ENCODE measurements around the gene TIMP2. TPM values are rescaled to one million over a fixed set of nuclear protein-coding genes. Genes with fewer than 3 reads are reported as not detected.

The TIMP2 gene, protein sequence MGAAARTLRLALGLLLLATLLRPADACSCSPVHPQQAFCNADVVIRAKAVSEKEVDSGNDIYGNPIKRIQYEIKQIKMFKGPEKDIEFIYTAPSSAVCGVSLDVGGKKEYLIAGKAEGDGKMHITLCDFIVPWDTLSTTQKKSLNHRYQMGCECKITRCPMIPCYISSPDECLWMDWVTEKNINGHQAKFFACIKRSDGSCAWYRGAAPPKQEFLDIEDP
- 280 and 318 TPM in 2 replicates for total RNA-seq
- 115 and 138 TPM in 2 replicates for polyA plus RNA-seq
- polyA plus RNA-seq (2011; cell fraction: cytosol; rRNA removed), result 179 and 210 TPM in 2 replicates
- polyA plus RNA-seq (2011; cell fraction: nucleus; rRNA removed), result 89.1 and 95.1 TPM in 2 replicates
- 330 and 543 TPM in 2 replicates for polyA plus RNA-seq (2012)
- 124 and 137 TPM in 2 replicates for polyA minus RNA-seq
- polyA minus RNA-seq (2011; cell fraction: cytosol; rRNA and poly(A)+ RNA removed), result 27.8 TPM
- 35.3 and 36.4 TPM in 2 replicates for polyA minus RNA-seq (2011; cell fraction: nucleus; rRNA and poly(A)+ RNA removed)
- percentile 77 among the genes with signal in this experiment for Bru-seq, nascent RNA
- percentile 93 among the genes with signal in this experiment for BruChase-seq, experiment 1, labeled RNA remaining after a 6-hour chase
- BruChase-seq, experiment 2, labeled RNA remaining after a 2-hour chase, result percentile 81 among the genes with signal in this experiment
- long read RNA-seq, transcript TIMP2-201 (5 exons, 3,652 nt), result major isoform, 68 of 119 reads
- long read RNA-seq, partial matches to known transcripts, result 0 of 119 reads
- long read RNA-seq, other reads (novel, unspliced or antisense), result 50 of 119 reads

DNA sequence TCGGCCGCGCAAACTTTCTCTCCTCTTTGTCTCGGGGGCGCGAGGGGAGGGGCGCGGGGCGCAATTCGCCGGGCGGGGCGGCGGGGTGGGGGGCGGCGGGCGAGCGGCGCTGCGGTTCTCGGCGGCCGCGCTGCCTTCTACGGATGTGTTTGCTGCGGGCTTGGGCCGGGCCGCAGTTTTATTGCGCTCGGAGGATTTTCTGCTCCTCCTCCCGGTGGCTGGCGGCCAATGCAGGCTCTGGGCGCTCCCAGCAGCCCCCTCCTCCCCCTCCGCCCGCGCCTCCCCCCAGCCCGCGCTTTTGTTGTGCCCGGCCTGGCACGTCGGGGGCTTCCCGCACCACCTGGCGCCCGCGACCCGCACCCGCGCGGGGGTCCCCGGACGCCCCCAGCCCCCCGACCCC is at the start of gene TIMP2:
Gene TIMP2, minus strand, starts transcription at position 154 of the 400 bp plus-strand sequence. CDS start 299 bp downstream, outside the sequence.
- peak within 1 kb of the TSS; percentile 59 for H3K4me2 ChIP-seq (ENCODE audit: insufficient read depth, low read length)
- peak within 1 kb of the TSS; percentile 54 to 78 (median 59) for H3K4me3 ChIP-seq (replicated peaks in 1 of 3; ENCODE audit: insufficient read depth in 1 of 3, low read depth in 1 of 3, low read length in 3 of 3)
- H3K27ac ChIP-seq (ENCODE audit: insufficient read depth, low read depth, low read length), result peak within 1 kb of the TSS; percentile 64
- ChIA-PET POLR2A (no interaction called here), CTCF (interaction anchor here (0.9 to 1.3 kb wide), 2 partner anchors 46 to 59 kb away, joined by 3 read pairs; no protein-coding TSS in a partner anchor)
- FAIRE-seq, result peak; percentile 26
- H3K27me3 ChIP-seq (ENCODE audit: control insufficient read depth in 2 of 2, insufficient read depth in 2 of 2, low read length in 2 of 2), result no peaks in the 10 kb centered on the region
- H2AFZ ChIP-seq (ENCODE audit: low read depth, low read length), result peak within 1 kb of the TSS; percentile 62
- H3K9me3 ChIP-seq (replicated peaks; ENCODE audit: control insufficient read depth, insufficient read depth, low read length), result no peaks in the 10 kb centered on the region
- H4K20me1 ChIP-seq (replicated peaks; ENCODE audit: control insufficient read depth, extremely low read depth, insufficient read depth, low read length), result peaks cover 5% of the 10 kb centered on the region
- TF ChIP-seq POLR2A (IDR thresholded peaks at IDR 0.05; ENCODE audit: low read depth, low read length) (peak; percentile 83), FOS (IDR thresholded peaks at IDR 0.05; ENCODE audit: borderline replicate concordance, insufficient read depth, low read length) (no peak), MYC (IDR thresholded peaks at IDR 0.05; ENCODE audit: low read depth, low read length) (no peak), GATA2 (IDR thresholded peaks at IDR 0.05; ENCODE audit: insufficient read depth, insufficient read length, low read depth, low read length) (no peak), POLR2AphosphoS5 (IDR thresholded peaks at IDR 0.05; ENCODE audit: insufficient read depth, low read depth, low read length) (peak; percentile 81), EZH2 (IDR thresholded peaks at IDR 0.05; ENCODE audit: borderline replicate concordance, low read depth, low read length, severe bottlenecking) (no peak)
- TF ChIP-seq, protein P1, sequence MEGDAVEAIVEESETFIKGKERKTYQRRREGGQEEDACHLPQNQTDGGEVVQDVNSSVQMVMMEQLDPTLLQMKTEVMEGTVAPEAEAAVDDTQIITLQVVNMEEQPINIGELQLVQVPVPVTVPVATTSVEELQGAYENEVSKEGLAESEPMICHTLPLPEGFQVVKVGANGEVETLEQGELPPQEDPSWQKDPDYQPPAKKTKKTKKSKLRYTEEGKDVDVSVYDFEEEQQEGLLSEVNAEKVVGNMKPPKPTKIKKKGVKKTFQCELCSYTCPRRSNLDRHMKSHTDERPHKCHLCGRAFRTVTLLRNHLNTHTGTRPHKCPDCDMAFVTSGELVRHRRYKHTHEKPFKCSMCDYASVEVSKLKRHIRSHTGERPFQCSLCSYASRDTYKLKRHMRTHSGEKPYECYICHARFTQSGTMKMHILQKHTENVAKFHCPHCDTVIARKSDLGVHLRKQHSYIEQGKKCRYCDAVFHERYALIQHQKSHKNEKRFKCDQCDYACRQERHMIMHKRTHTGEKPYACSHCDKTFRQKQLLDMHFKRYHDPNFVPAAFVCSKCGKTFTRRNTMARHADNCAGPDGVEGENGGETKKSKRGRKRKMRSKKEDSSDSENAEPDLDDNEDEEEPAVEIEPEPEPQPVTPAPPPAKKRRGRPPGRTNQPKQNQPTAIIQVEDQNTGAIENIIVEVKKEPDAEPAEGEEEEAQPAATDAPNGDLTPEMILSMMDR (IDR thresholded peaks at IDR 0.05; ENCODE audit: extremely low read depth in 1 of 2, insufficient read depth in 1 of 2, low read depth in 1 of 2, low read length in 2 of 2), result peak in 1 of 2 donors; percentile 20
- TF ChIP-seq, protein P2, sequence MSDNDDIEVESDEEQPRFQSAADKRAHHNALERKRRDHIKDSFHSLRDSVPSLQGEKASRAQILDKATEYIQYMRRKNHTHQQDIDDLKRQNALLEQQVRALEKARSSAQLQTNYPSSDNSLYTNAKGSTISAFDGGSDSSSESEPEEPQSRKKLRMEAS (IDR thresholded peaks at IDR 0.05; ENCODE audit: insufficient read depth, insufficient read length), result no peak
- no peaks in the 10 kb centered on the region for H3K36me3 ChIP-seq (ENCODE audit: control insufficient read depth in 2 of 2, extremely low read depth in 1 of 2, insufficient read depth in 2 of 2, low read length in 2 of 2)
- H3K9me1 ChIP-seq (replicated peaks; ENCODE audit: control insufficient read depth, extremely low read depth, insufficient read depth, low read length), result no peaks in the 10 kb centered on the region
- dilution Hi-C loops (cut with MboI; ENCODE audit: extremely low pct_ligation_motif_present, low sequenced_read_pairs) (no loop called here), intact Hi-C loops (cut with micrococcal nuclease) (loop anchor here (1.0 to 2.0 kb wide), 4 partner anchors 9 to 62 kb away; no protein-coding TSS in a partner anchor)
- H3K9ac ChIP-seq (replicated peaks; ENCODE audit: extremely low read depth, insufficient read depth, low read length), result peak within 1 kb of the TSS; percentile 59
- BruUV-seq (replicated peaks), result no TSS peak
- peak; percentile 86 for DNase-seq (ENCODE audit: low read depth, low spot score)
- H3K4me1 ChIP-seq (ENCODE audit: control insufficient read depth, extremely low read depth, insufficient read depth, low read length), result peaks cover 13% of the 10 kb centered on the region
- H3K79me2 ChIP-seq (ENCODE audit: control insufficient read depth, insufficient read depth, low read length), result peaks cover 43% of the 10 kb centered on the region
